ENCODE results near the gene BORCS6.

BORCS6 gene

GRCh38 chr17:8154608-8155155 lies 35.3 kb downstream of the BORCS6 start:
- no peak for DNase-seq (ENCODE audit: low read depth)

DNA sequence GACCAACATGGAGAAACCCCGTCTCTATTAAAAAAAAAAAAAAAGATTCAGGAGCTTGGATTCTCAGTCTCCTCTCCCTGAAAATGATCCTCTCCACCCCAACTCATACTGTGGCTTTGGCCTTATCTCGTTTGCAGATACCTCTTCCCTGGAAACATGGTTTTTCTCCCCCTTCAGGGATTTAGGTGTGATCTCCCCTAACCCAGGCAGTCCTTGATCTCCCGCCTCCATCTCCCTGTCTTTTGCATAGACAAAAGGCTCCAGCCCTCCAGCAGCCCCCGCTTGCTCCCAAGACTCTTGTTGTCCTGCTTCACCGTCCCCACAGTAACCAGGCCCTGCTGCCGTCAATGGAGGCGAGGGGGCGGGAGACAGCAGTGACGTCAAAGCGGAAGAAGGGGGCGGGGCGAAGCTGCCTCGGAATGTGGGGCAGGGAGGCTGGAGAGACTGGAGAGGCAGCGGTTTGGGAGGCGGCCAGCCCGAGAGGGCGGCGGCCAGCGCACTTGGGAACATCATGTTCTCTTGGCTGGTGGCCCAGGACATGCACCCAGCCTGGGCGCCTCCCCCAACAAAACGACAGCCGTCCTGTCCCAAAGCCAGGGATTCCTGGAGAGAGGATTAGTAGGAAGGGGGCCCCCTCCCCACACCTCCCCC lies 35.9 kb downstream of the BORCS6 start:
- peak; percentile 68 for DNase-seq (ENCODE audit: low read depth)

DNA sequence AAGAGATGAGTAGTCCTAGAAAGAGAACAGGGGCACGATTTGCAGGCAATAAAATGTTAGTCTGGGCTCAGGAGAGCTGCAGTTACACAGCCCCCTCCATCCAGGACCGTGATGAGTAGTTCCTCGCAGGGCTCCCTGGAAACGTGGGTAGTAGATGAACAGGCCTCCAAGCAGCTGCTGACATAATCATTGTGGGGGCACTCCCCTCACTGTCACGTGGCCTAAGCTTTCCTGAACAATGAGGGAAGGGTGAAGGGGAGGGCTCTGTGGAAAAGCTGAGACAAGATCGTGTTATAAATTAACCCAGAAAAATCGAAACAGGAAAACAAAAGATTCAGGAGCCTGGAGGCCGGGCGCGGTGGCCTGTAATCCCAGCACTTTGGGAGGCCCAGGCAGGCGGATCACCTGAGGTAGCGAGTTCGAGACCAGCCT lies 36.4 kb downstream of the BORCS6 start:
- no peak for DNase-seq (ENCODE audit: low read depth)

DNA sequence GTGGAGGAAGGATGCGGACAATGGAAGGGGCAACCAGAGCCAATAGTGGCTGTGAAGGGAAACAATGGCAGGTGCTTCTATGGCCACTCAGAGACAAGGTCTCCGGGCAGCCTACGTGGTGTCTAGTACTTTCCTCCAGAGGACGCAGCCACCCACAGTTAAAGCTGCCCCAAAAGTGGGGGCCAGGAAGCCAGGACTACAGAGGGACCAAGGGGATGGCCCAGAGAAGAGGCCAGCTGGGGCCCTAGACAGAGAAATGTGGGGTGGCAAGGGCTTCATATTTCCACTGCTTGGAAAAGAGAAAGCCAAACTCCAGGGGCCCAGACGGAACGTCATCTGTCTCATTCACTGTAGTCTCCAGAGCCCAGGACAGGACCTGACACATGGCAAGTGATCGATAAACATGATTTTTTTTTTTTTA lies 36.9 kb downstream of the BORCS6 start:
- DNase-seq (ENCODE audit: low read depth) = no peak

DNA sequence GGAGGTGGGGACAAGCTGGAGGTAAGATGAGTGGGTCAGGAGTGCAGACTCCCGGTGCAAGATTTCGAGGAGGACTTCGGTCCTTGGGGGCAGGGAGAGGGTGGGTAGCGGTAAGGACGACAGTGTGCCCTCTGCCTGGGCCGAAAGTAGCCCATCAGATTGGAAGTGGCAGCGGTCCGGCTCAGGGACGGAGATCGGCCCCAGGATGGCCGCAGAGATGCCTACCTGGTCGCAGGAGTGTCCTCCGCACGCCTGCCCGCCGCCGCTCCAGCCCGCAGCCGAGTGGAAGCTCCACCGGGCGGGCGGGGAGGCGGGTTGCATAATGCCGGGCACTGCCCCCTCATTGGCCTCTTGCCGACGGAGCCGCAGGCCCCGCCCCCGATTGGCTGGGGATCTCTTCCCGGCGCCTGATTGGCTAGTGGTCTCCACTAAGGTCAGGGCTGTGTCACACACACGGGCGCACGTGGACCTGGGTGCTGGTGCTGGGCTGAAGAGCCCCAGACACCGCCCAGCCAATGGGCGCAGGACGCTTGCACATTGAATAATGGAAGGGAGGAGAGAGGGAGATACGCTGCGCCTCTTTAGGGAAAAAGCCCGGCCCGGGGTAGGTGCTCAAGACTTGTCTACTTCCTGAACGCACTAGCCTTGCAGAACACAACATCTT lies 37.7 kb downstream of the BORCS6 start, which contains the start of gene PER1:
Gene PER1 (minus strand): TSS at position 293 of the 664 bp plus-strand sequence. CDS start 1,698 bp downstream, outside the sequence.
- peak; percentile 79 for DNase-seq (ENCODE audit: low read depth)

- DNase-seq (ENCODE audit: low read depth) = no peak
Observed at GRCh38 chr17:8151641-8152111, 38.3 kb downstream of the BORCS6 start.

DNA sequence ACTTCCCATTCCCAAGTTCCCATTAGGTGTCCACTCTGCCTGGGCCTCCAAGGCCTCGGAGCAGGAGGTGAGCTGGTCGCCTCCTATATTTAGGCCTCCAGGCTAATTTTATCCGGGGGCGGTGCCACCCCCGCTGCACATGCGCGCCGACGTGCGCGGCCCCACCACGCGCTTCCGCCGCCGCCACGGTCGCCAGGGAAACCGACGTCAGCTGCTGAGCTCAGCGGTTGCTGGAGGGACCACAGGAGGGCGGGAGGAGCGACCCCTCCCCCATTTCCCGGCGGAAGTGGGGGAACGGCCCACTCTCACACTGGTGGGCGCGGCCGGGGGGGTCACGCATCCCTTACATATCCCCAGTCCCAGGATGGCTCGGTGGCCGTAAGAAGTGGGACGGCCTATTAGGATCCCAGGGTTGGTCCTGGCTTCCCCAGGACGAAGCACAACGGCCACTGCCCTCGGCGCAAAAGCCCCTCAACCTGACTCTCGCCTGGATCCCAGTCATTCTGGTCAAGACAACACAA lies 38.8 kb downstream of the BORCS6 start:
- DNase-seq (ENCODE audit: low read depth) = peak; percentile 83

DNA sequence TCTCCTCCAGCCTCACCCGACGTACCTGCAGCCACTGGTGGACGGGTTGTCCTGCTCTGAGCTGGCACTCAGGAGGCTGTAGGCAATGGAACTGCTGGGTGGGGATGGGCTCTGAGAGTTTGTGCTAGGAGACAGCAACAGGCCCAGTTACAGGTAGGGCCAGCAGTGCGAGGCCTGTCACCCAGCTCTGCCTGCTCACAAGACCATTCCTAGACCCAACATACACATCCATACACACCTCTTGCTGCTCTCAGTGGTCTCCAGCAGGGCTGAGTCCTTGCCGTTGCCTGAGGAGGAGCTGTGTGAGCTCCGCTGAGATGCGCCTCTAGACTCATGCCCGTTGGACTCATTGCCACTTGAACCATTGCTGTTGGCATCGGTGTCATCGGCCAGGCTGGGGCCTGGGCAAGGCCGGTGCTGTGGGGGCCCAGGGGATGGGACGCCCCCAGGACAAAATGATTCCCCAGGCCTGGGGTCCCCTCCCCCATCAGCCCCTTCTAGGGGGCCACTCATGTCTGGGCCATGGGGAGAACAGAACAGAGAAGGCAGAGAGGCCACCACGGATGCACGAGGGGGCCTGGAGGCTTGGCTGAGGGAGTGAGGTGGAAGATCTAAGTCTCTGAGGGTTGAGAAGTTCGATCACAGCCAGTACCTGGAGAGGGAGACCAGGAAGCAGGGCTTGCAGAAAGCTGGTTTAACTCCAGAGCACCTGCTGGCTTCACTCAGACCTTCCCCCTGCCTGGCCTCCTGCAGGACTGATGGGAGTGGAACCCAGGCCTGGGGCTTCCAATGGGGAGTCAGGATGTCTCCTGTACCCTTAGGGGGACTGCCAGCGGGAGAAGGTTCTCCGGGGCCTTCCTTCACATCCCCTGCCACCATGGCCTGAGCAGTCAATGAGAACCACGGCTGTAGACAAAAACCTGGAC lies 39.5 kb downstream of the BORCS6 start:
- DNase-seq (ENCODE audit: low read depth) = no peak

DNA sequence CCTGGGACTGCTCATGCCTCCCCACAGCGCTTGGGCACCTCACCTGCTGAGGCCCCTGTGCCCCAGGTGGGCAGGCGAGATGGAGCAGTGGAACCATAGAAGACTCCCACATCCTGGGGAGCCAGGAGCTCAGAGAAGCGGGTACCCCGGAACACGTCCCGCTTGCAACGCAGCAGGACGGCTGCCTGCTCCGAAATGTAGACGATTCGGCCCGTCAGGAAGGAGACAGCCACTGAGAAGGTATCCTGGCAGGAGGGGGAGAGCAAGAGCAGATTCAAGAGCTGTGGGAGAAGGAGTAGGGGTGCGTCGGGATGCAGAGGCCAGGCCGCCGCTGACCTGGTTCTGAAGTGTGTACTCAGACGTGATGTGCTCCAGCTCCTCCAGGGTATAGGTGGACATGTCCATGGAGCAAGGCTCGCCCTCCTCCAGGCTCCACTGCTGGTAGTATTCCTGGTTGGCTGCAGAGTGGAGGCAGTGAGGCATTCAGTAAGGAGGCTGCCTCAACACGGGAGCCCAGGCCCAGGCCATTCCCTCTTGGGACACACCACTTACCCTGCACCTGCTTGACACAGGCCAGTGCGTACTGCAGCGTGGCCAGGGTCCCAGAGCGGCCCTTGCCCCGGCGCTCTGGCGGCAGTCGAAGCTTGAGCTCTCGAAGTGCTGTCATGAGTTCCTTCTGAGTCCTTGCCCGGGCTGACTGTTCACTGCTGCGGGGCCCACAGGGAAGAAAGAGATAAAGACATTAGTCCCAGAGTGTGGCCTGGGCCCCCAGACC lies 40.4 kb downstream of the BORCS6 start:
- no peak for DNase-seq (ENCODE audit: low read depth)

DNA sequence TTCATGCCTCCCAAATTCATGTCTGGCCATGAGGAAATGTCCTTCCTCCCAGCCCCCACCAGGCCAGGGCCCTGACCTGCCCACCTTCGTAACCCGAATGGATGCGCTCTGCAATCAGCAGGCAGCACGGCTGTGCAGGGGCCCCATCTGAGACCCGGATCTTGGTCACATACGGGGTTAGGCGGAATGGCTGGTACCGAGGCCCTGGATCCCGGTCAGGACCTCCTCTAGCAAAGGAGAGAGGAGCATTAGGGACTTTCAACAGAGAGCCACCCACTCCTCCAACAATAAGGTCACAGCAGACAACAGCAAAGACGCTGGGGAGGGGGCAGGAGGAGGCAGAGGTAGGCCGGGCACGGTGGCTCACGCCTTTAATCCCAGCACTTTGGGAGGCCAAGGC lies 41.4 kb downstream of the BORCS6 start:
- DNase-seq (ENCODE audit: low read depth) = no peak

DNA sequence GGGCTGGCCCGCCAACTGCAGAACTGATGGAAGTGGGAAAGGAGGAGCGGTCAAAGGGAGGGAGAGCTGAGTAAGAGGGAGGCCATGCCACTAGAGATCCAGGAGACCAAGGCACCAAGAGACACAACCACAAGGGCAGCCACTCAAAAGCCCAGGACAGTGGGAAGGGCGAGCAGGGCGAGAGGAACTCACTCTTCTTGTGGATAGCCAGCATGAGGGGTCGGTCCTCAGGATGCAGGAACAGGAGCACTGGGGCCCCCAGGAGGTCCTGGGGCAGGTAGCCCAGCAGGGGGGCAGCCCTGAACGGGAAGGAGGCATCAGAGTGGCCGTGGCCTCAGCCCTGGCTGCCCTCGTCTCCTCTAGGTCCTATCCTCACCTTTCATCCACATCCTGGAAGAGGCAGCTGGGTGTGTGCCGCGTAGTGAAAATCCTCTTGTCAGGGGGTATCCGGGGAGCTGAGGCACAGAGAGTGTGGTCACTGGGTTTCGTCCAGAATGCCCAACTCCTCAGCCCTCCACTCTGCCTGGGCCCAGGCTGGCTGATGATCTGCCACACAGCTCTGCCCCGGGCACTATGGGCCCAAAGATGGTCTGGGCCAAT lies 42.1 kb downstream of the BORCS6 start:
- DNase-seq (ENCODE audit: low read depth) = no peak

- DNase-seq (ENCODE audit: low read depth) = no peak
Observed at GRCh38 chr17:8147141-8147804, 42.7 kb downstream of the BORCS6 start.

- no peak for DNase-seq (ENCODE audit: low read depth)
Observed at GRCh38 chr17:8146381-8147140, 43.4 kb downstream of the BORCS6 start.

DNA sequence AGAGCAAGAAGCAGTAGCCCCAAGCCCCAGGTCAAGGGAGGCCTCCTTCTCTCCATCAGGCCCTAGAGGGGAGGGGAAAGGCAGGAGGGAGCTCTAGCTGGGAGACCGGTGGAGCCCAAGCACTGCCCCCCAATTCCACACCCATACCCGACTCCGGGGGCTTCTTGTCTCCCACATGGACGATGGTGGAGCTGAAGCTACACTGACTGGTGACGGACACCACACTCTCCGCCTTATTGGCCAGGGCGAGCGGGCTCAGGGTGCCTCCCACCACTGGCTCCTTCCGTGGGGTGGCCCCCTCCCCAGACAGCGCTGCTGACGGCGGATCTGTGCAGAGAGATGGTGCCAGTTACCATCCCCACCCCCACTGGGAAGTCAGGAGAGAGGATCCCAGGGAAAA lies 44.2 kb downstream of the BORCS6 start:
- DNase-seq (ENCODE audit: low read depth) = no peak

GRCh38 chr17:8144401-8145231 lies 45.4 kb downstream of the BORCS6 start:
- no peak for DNase-seq (ENCODE audit: low read depth)

GRCh38 chr17:8143581-8144400 lies 46.2 kb downstream of the BORCS6 start:
- no peak for DNase-seq (ENCODE audit: low read depth)

GRCh38 chr17:8142887-8143580 lies 46.9 kb downstream of the BORCS6 start:
- DNase-seq (ENCODE audit: low read depth) = no peak

All from stimulated activated CD8-positive, alpha-beta memory T cell treated with anti-CD3 and anti-CD28 coated beads, Interleukin-4, amount 100 ng/mL, for 24 hours (primary cell).